IPS DF 6.9 (cell line): ENCODE results near the gene EHMT1.
"Not testable (repeated sequence)": the region's sequence is repeated elsewhere in the genome, so short reads cannot be mapped to it uniquely, and the experiment has no call there.

Experiments used
- DNase-seq: peaks from one replicate; pipeline ENCODE4 v3.0.0-alpha.2; 2013; ENCODE audit warnings: low read depth, low spot score
- H3K27ac ChIP-seq: one replicate; pipeline ENCODE4 v1.5.1; 2013; ENCODE audit warnings: low read length, control low read depth
- H3K27me3 ChIP-seq: 2 replicates; pipeline ENCODE4 v1.6.1; 2013; ENCODE audit warnings: mild to moderate bottlenecking, low read length; ENCODE audit not compliant: control insufficient read depth, insufficient read depth
- H3K36me3 ChIP-seq: 2 replicates; pipeline ENCODE4 v1.6.1; 2013; ENCODE audit warnings: low read length; ENCODE audit not compliant: control insufficient read depth, insufficient read depth
- H3K4me1 ChIP-seq: 2 replicates; pipeline ENCODE4 v1.6.1; 2013; ENCODE audit warnings: low read length; ENCODE audit not compliant: control insufficient read depth, insufficient read depth
- H3K4me3 ChIP-seq: 2 replicates; pipeline ENCODE4 v1.5.1; 2013; ENCODE audit warnings: mild to moderate bottlenecking, low read length
- H3K9me3 ChIP-seq: 2 replicates; pipeline ENCODE4 v1.6.1; 2013; ENCODE audit warnings: low read length, inconsistent platforms; ENCODE audit not compliant: control insufficient read depth, insufficient read depth
- WGBS: extraction: QIAGEN DNeasy Blood & Tissue Kit; methylation state at CpG from one replicate; pipeline ENCODE4 v1.1.7; 2013; ENCODE audit warnings: mixed read lengths, missing lambda C conversion rate; ENCODE audit not compliant: insufficient read length, insufficient coverage; 5-methylcytosine and 5-hydroxymethylcytosine counted together

Gene EHMT1

DNA sequence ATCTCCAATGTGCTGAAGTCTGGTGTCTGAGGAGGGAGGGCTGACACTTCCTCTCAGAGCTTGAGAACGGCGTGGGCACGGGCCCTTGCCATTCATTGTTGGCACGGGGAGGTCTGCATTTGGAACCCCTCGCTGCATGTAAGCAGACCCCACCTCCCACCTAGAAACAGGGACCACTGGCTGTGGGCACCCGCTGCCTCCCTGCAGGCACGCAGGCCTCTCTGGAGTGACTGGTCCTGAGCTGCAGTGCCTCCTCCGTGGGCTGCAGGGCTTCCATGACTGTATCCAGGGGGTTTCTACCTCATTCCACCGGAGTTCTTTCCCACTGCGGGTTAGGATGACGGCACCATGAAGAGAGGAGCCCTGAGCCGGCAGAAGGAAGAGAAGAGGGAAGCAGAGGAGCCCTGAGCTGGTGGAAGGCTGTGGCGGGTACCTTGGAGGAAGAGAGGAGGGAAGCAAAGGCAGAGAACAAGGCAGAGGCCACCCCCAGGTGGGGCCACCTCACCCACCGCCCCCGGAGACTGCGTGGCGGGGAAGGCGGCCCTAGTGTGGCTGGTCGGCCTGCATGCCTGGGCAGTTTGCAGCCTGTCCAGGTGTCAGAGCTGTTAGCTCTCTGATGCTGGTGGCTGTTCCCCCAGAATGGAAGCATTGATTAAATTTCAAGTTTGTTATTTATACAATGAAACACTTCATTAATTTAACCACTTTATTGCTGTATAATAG lies 183.9 kb downstream of the EHMT1 start:
- Histone ChIP-seq H3K36me3 (peaks cover 34% of the 10 kb centered on the region), H3K9me3 (no peaks in the 10 kb centered on the region), H3K27me3 (no peaks in the 10 kb centered on the region), H3K4me1 (no peaks in the 10 kb centered on the region), H3K27ac (no peak overlapping the region), H3K4me3 (no peak overlapping the region; the same call in 1 of the 2 replicates)
- no peak for DNase-seq
- no CpG with 5 or more reads among the region's 19 CpGs for WGBS

DNA sequence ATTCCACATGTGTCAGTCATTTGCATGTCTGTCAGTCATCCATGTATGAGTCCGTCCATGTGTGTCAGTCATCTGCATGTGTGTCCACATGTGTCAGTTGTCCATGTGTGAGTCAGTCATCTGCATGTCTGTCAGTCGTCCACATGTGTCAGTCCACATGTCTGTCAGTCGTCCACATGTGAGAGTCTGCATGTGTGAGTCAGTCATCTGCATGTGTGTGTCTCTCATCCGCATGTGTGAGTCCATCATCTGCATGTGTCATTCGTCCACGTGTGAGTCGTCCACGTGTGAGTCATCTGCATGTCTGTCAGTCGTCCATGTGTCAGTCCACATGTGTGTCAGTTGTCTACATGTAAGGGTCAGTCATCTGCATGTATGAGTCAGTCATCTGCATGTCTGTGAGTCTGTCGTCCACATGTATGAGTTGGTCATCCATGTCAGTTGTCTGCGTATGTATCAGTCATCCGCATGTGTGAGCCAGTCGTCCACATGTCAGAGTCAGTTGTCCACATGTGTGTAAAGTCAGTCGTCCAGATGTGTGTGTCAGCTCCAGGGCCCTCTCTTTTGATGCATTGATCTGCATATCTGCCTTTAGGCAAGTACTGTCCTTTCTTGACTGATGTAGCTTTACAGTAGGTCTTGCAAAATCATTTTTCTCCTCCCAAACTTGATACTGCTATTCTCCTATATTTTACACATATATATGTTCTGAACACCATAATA lies 186.3 kb downstream of the EHMT1 start:
- Histone ChIP-seq H3K36me3 (peaks cover 23% of the 10 kb centered on the region), H3K4me1 (no peaks in the 10 kb centered on the region)

GRCh38 chr9:137807721-137808703 lies 189.2 kb downstream of the EHMT1 start:
- DNase-seq, result no peak
- no CpG with 5 or more reads among the region's 22 CpGs for WGBS

More for the DNA sequence above, 186.3 kb downstream of the EHMT1 start:
- no peak overlapping the region for H3K27ac ChIP-seq
- no peaks in the 10 kb centered on the region for H3K27me3 ChIP-seq
- WGBS, result no CpG with 5 or more reads among the region's 14 CpGs
- no peak for DNase-seq
- H3K9me3 ChIP-seq, result no peaks in the 10 kb centered on the region
- H3K4me3 ChIP-seq, result no peak overlapping the region

GRCh38 chr9:137809040-137809576 lies 190.3 kb downstream of the EHMT1 start:
- no peaks in the 10 kb centered on the region for H3K27me3 ChIP-seq
- H3K9me3 ChIP-seq, result no peaks in the 10 kb centered on the region
- WGBS, result no CpG with 5 or more reads among the region's 23 CpGs
- H3K4me1 ChIP-seq, result no peaks in the 10 kb centered on the region; the same call in 1 of the 2 replicates
- H3K36me3 ChIP-seq, result peaks cover 19% of the 10 kb centered on the region
- no peak overlapping the region for H3K4me3 ChIP-seq
- no peak overlapping the region for H3K27ac ChIP-seq
- no peak for DNase-seq

More at GRCh38 chr9:137807721-137808703, 189.2 kb downstream of the EHMT1 start:
- Histone ChIP-seq H3K9me3 (no peaks in the 10 kb centered on the region), H3K36me3 (peaks cover 16% of the 10 kb centered on the region), H3K4me1 (no peaks in the 10 kb centered on the region), H3K27me3 (no peaks in the 10 kb centered on the region), H3K4me3 (no peak overlapping the region), H3K27ac (no peak overlapping the region)

DNA sequence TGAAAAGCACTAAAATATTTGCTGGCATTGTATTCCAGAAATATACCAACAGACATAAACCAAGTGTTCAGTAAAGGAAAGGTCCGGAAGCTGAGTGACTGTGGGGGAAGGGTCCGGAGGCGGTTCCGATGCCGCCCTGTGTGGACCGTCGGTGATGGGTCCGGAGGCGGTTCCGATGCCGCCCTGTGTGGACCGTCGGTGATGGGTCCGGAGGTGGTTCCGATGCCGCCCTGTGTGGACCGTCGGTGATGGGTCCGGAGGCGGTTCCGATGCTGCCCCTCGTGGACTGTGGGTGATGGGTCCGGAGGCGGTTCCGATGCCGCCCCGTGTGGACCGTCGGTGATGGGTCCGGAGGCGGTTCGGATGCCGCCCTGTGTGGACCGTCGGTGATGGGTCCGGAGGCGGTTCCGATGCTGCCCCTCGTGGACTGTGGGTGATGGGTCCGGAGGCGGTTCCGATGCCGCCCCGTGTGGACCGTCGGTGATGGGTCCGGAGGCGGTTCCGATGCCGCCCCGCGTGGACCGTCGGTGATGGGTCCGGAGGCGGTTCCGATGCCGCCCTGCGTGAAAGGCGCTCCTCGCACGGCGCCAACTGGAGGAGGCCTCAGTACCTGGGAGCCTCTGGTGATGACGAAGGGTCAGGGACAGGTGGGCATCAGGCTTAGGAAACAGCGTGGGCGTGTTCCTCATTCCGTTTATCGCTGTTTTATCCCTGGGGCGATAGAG lies 191.1 kb downstream of the EHMT1 start:
- H3K36me3 ChIP-seq, result peaks cover 23% of the 10 kb centered on the region
- not testable (repeated sequence) for H3K4me3 ChIP-seq, H3K27me3 ChIP-seq, DNase-seq, H3K4me1 ChIP-seq, H3K9me3 ChIP-seq, H3K27ac ChIP-seq
- WGBS, result no CpG with 5 or more reads among the region's 69 CpGs

- no CpG with 5 or more reads among the region's 30 CpGs for WGBS
- no peaks in the 10 kb centered on the region for H3K27me3 ChIP-seq
- no peak for DNase-seq
- no peak overlapping the region for H3K4me3 ChIP-seq
- no peaks in the 10 kb centered on the region; the same call in 1 of the 2 replicates for H3K4me1 ChIP-seq
- peaks cover 30% of the 10 kb centered on the region for H3K36me3 ChIP-seq
- no peaks in the 10 kb centered on the region for H3K9me3 ChIP-seq
- no peak overlapping the region for H3K27ac ChIP-seq
Observed at GRCh38 chr9:137811283-137811870, 192.6 kb downstream of the EHMT1 start.

- no peaks in the 10 kb centered on the region for H3K9me3 ChIP-seq
- no peak overlapping the region for H3K4me3 ChIP-seq
- no peak overlapping the region for H3K27ac ChIP-seq
- peaks cover 41% of the 10 kb centered on the region for H3K36me3 ChIP-seq
- H3K4me1 ChIP-seq, result no peaks in the 10 kb centered on the region; the same call in 1 of the 2 replicates
- no peak for DNase-seq
- H3K27me3 ChIP-seq, result no peaks in the 10 kb centered on the region
- no CpG with 5 or more reads among the region's 9 CpGs for WGBS
Observed at GRCh38 chr9:137812356-137813023, 193.7 kb downstream of the EHMT1 start.

- no peaks in the 10 kb centered on the region for H3K27me3 ChIP-seq
- WGBS, result no CpG with 5 or more reads among the region's 19 CpGs
- H3K4me1 ChIP-seq, result no peaks in the 10 kb centered on the region; the same call in 1 of the 2 replicates
- no peak overlapping the region for H3K27ac ChIP-seq
- no peak overlapping the region for H3K4me3 ChIP-seq
- no peaks in the 10 kb centered on the region for H3K9me3 ChIP-seq
- peaks cover 47% of the 10 kb centered on the region for H3K36me3 ChIP-seq
- no peak for DNase-seq
Observed at GRCh38 chr9:137813167-137813566, 194.4 kb downstream of the EHMT1 start.
